GM21526 (cell line): ENCODE measurements around the gene UBXN7.
"Not testable (repeated sequence)": the region's sequence is repeated elsewhere in the genome, so short reads cannot be mapped to it uniquely, and the experiment has no call there.

ENCODE experiments used
- ATAC-seq: cut with Tn5 transposase; IDR thresholded peaks from one replicate; pipeline ENCODE4 v1.9.1; 2021; ENCODE audit warnings: moderate library complexity; ENCODE audit not compliant: unreplicated experiment, low FRiP score

The UBXN7 gene

DNA sequence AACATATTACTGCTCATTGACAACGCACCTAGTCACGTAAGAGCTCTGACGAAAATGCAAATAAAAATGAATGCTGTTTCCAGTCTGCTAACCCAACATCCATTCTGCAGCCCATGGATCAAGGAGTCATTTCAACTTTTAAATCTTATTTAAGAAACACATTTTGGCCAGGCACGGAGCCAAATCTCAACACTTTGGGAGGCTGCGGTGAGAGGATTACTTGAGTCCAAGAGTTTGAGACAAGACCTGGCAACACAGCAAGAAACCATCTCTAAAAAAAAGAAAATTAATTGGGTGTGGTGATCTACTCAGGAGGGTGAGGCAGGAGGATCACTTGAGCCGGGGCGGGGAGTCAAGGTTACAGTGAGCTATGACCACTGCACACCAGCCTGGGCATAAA, 71.6 kb downstream of the UBXN7 start:
- no peak for ATAC-seq

DNA sequence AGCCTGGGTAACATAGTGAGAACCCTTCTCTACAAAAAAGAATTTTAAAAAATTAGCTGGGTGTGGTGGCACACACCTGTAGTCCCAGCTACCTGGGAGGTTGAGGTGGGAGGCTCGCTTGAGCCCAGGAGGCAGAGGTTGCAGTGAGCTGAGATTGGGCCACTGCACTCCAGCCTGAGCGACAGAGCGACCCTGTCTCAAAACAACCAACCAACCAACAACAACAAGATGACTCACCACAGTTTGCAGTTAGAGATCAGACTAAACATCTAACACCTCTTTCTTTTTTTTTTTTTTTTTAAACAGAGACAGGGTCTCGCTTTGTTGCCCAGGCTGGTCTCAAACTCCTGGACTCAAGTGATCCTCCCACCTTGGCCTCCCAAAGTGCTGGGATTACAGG, 73.7 kb downstream of the UBXN7 start:
- ATAC-seq = not testable (repeated sequence)

DNA sequence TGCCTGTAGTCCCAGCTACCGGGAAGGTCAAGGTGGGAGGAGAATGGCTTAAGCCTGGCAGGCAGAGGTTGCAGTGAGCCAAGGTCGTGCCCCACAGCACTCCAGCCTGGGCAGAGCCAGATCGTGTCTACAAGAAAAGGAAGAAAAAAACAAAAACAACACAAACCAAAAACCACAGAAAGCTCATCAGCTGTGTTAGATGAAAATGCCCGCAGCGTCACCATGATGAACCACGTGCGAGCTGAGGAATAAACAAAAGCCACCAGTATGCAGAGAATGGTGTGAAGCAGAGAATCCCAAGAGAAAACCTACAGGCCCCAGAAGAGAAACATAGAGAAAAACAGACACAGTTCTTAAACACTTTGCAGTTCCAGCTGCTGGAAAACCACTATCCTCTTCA, 74.3 kb downstream of the UBXN7 start:
- ATAC-seq = no peak

DNA sequence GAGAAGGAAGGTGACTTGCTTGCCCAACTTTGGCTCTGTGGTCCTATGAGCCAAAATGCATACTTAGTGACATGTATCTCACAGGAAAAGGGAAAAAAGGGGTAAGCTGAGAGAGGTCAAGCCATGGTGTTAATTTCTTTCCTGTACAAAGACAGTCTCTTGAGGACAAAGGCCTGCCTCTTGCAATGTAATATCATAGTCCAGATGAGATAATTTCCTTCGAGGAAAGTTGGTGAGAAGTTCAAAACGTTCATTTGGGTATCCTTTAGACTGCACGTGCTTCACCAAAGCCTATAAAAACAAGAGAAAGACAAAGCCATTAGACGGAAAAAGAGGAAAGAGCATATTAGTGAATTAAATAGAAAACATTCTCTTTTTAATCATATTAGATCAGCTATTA, 75.7 kb downstream of the UBXN7 start:
- no peak for ATAC-seq

DNA sequence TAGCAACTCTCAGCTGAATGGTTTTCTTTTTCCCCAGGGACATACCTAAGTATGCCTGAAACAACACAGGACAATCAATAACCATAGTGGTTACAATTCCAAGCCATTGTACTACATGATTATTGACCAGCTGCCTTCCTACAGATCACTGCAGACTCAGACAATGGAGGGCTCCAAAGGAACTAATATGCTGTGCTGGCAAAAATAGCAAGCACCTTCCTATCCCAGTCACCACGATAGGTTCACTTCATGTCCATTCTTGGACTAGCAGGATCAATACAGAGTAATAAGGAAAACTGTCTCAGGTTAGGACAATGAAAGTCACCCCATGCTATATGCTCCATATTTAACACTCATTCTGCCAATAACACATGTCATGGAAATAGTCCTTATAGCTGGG, 76.6 kb downstream of the UBXN7 start:
- no peak for ATAC-seq

DNA sequence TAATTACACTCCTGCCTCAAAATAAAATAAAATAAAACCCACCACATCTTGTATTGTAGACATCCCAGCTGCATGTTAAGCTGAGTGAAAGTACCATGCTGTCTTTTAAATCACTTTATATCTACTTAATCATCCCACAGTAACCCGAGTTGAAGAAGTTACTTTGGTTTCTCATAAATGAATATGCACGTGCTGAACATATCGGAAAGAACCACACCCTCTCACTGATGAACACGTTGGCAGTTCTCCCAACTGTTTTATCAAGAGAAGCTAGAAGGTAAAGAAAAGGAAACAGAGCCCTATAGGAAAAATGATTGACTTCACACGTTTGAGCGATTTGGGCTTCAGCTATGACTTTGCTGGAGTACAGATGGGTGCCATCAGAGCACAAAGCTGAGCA, 78.1 kb downstream of the UBXN7 start:
- no peak for ATAC-seq

DNA sequence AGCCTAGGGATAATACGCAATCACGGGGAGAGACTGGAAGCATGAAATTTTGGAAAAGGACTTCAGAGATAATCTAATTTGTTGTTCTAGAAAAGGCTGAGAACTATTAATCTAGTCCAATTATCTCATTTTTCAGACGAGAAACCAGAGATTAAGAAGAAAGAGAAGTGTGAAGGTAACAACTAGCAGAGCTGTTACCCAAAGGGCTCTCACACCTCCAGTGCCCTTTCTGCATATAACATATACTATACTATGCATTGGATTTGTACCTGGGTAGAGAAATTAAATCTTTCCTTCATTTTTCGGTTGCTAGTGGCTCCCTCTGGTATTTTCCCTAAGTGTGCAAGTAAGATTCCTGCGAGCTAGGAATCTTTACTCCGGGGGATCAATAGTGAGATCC, 80.7 kb downstream of the UBXN7 start:
- ATAC-seq = no peak

DNA sequence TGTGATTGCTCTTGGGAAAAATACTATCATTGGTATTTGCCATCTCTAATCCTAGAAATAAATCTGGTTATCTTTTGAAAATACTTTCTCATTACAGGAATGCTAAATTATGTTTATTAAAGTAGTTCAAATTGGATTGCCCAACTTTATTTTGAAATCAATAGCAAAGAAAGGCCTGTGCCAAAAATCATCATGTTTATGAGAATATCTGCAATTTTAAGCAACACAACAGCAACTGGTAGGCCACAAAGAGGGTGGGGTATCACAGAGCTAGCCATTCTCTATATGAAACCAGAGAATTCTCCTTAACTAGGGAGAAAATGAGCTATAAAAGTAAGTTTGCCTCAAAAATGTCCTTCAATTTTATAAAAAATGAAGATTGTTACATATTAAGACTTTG, 82.2 kb downstream of the UBXN7 start:
- ATAC-seq = no peak

DNA sequence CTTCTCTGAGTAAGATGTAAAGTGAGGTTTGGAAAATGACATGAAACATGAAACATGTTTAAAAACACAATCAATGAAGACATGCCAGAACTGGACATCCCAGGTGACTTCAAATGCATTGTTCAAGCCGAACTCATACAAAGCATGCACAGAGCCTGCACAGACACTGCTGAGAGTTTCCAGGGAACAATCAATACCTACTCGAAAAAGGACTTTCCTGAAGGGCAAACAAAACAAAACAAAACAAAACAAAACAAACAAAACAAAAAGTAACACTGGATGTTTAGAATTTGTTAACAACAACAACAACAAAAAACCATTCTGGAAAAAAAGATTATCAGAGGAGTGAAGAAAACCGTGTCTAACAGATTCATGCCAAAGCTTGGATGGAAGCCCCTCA, 83.5 kb downstream of the UBXN7 start:
- no peak for ATAC-seq

DNA sequence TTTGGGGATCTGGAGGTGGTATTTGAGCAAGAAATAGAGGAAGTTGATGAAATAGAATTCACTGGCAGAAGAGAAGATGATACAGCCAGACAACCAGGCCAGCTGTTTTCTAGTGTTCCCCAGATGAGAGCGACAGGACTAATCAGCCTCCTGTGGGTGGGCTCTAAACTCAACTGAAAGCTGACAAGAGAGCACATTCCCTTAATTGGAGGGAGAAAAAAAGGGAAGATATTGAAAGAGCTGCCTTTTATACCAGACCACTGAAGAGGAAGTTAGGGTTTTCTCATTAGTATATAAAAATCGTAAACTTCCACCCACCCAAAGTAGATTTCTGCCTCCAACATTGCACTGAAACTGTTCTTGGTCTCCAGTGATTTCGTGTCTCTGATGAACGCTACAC, 87.6 kb downstream of the UBXN7 start:
- ATAC-seq = no peak

DNA sequence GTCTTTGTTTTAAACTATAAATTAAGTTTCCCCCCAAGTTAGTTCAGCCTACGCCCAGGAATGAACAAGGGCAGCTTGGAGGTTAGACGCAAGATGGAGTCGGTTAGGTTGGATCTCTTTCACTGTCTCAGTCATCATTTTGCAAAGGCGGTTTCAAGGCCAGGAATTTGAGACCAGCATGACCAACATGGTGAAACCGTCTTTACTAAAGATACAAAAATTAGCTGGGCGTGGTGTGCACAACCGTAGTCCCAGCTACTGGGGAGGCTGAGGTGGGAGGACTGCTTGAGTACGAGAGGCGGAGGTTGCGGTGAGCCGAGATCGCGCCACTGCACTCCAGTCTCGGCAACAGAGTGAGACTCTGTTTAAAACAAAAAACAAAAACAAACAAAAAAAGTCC, 88.3 kb downstream of the UBXN7 start:
- not testable (repeated sequence) for ATAC-seq

DNA sequence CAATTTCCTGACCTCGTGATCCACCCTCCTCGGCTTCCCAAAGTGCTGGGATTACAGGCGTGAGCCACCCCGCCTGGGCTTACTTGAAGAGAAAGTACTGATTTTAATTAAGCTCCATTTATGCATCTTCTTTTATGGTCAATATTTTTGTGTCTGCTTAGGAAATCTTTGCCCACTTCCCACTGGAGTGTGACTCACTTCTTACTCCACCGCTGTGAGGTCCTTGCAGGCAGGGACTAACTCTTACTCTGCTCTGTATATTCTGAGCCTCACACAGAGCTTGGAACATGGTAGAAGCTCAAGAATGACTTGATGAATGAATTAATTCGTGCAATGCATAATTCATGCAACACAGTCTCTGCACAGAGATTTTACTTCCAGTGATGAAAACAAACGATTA, 91.1 kb downstream of the UBXN7 start:
- ATAC-seq = no peak

DNA sequence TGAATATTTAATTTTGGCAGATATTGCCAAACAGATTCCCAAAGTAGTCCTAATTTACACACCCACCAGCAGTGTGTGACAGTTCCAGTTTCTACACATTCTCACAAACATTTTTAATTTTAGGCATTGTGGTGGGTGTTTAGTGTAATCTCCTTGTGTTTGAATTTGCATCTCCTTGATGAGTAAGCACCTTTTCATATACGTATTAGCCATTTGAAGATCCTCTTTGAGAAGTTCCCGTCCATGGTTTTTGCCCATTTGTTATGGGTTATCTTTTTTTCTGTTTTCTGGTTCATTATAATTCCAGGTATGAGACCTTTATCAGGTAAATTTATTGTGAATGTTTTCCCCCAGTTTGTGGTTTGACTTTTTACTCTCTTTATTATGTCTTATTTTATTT, 91.8 kb downstream of the UBXN7 start:
- no peak for ATAC-seq

DNA sequence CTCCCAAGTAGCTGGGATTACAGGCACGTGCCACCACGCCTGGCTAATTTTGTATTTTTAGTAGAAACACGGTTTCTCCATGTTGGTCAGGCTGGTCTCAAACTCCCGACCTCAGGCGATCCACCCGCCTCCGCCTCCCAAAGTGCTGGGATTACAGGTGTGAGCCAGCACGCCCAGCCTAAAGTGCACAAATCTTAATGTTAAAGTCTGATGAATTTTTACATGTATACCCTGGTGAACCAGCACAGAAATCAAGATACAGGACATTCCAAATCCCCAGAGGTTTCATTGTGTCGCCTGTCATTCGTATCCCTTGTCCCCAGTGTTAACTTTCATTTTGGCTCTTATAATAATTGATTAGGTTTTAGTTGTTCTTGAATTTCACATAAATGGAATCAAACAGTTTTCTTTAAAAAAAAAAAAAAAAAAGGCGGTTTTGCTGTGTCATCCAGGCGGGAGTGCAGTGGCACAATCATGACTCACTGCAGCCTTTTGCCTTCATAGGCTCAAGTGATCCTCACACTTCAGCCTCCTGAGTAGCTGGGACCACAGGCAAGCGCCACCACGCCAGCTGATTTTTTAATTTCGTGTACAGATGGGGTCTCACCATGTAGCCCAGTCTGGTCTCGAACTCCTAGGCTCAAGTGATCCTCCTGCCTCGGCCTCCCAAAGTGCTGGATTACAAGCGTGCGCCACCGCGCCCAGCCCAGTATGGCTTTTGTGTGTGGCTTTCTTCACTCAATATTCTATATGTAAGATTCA, 92.6 kb downstream of the UBXN7 start:
- ATAC-seq = no peak

DNA sequence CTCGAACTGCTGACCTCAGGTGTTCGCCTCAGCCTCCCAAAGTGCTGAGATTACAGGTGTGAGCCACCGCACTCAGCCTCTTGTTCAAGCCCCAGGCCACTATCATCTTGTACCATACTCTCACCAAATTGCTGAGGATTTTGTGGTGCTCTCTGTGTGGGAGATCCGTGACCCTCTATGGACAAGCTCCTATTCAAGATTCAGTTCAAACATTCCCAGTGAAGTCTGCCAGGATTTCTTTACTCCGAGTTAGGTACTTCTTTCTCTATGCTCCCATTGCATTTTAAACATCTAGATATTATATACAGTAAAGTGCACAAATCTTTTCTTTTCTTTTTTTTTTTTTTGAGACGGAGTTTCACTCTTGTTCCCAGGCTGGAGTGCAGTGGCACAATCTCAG, 93.2 kb downstream of the UBXN7 start:
- no peak for ATAC-seq

DNA sequence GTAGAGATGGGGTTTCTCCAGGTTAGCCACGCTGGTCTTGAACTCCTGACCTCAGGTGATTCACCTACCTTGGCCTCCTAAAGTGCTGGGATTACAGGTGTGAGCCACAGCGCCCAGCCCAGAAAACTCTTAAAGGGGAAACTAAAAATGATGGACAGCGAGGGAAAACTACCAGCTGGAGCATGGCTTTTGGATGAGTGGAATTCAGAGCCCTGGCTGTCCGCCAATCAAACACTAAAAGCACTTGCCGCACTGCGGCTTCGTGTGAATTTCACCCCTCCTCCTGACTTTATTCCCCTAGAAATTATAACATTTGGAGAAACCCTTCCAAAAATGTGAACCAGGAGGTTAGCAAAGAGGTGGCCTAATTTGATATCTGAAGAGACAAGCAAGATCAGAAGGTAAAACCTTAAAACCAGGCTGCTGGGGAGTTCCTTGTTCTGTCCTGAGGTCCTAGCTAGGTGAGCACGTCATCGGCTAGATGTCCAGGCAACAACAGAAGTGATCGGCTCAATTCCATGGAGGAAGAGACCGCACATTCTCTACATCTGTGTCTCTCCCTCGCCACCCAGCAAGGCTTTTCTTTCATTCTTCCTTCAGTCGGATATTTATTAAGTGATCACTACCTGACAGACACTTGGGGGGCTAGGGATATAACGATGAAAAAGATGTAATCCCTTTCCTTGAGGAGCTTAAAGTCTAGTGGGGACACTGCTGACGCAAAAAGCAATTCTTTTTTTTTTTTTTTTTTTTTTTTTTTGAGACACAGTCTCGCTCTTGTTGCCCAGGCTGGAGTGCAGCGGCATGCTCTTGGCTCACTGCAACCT, 95.7 kb downstream of the UBXN7 start:
- ATAC-seq = no peak

DNA sequence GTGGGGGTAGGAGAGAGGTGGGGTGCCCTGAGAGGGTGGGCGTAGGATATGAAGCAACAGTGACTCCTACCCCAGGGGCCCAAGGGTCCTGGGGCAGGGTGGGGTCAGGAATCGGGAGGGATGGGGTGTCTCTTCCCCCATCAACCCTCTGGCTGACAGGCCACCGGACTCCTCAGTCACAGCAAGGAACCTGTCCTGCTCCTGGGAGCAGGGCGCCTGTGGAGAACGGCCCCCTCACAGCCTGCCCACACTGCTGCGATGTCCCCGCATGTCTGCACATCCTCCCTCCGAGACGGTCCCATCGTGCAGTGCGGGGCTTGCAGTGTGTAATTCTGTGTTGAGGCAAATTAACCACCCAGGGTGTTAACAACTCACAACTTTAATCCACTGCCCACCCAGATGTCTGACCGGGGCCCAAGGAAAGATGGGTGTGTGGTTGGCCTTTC, 96.7 kb downstream of the UBXN7 start:
- no peak for ATAC-seq

DNA sequence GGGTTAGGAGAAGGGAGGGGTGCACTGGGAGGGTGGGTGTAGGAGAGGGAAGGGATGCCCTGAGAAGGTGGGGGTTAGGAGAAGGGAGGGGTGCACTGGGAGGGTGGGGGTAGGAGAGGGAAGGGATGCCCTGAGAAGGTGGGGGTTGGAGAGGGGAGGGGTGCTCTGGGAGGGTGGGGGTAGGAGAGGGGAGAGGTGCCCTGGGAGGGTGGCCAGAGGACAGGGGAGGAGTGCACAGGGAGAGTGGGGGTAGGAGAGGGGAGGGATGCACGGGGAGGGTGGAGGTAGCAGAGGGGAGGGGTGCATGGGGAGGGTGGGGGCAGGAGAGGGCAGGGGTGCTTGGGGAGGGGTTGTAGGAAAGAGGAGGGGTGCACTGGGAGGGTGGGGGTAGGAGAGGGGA, 97.2 kb downstream of the UBXN7 start:
- ATAC-seq = no peak

DNA sequence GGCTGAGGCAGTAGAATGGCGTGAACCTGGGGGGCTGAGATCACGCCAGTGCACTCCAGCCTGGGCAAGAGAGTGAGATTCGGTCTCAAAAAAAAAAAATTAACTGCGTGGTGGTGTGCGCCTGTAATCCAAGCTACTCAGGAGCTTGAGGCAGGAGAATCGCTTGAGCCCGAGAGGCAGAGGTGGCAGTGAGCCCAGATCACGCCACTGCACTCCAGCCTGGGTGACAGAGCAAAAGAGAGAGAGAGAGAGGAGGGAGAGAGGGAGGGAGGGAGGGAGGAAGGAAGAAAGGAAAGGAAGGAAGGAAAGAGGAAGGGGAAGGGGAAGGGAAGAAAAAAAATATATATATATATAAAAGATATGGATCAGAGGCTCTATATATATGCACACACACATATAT, 100.1 kb downstream of the UBXN7 start:
- no peak for ATAC-seq

DNA sequence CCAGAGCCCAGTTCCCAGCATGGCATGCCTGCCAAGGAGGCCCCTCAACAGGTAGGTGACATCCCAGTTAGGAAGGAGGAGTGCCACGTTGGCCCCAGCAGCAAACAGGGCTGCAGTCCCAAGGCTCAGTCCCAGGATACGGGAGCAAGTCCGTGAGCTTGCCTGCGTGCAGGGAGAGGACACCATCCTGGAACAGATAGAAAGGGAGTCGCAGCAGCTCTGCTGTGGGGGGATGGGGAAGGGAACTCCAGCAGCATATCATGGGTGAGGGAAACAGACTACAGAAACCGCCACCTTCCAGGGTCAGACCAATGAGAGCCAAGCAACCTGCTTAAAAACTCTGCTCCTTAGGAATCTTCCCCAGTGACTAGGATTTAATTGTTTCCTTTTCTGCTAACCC, 104.8 kb downstream of the UBXN7 start:
- ATAC-seq = no peak

DNA sequence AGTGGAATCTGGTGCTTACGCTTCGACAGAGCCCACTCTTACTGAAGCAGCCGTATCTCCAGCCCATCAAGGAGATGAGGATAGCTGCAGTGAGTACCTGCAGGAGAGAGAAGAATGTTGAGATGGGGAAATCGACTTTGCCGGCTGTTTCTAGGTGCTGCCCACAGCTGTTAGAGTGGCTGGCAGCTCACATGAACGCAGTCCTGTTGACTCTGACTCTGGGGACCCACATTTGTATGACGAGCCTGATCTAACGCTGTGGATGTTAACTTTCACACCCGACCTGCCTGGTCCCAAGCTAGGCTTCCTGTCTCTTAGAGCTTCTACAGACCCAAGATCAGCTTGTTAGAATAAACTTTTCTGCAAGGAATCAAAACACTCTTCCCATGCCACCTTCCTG, 105.3 kb downstream of the UBXN7 start:
- ATAC-seq = no peak

DNA sequence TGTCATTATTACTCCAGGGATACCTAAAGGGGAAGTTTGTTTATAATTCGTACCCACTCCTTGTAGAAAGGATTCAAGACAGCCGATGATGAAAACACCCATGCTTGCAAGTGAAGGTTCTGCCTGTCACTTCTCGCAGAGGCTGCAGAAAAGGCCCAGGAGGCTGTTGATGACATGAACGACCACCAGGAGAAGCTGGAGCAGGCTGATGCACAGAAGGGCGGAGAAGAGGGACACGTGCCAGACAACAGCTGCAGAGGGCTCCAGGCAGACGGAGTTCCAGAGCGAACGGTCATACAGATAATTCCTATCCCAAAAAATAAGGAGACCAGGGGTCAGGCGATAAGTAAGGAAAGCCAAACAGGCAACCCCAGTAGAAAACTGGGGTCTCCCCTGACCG, 108.5 kb downstream of the UBXN7 start:
- ATAC-seq = no peak
